Upper lobe of left lung (tissue), 6 donors: ENCODE data around the gene COA6. TPM values are rescaled to one million over a fixed set of nuclear protein-coding genes. Genes with fewer than 3 reads are reported as not detected.
A peak's percentile ranks its signal among the peaks of the same experiment; 100 is the strongest.

Experiments used
- ATAC-seq, 2 donors: fragments of 200-7000 bp; cut with Tn5 transposase; one replicate each; pipeline ENCODE4 v1.9.1; 2022; ENCODE audit warnings: mild to moderate bottlenecking in 2 of 2, moderate library complexity in 2 of 2; ENCODE audit not compliant: low FRiP score in 2 of 2
- DNase-seq, 2 donors: peaks; one replicate each; pipeline ENCODE4 v3.0.0-alpha.2; 2019 to 2020
- H3K27ac ChIP-seq, 4 donors: fragments of 200-600 bp; sonication (generic); one replicate each; pipeline ENCODE4 v1.5.1; 2016 to 2019
- H3K27me3 ChIP-seq, 4 donors: fragments of 200-600 bp; sonication (generic); one replicate each; pipeline ENCODE4 v1.5.1; 2017 to 2019
- H3K36me3 ChIP-seq, 4 donors: fragments of 200-600 bp; sonication (generic); one replicate each; pipeline ENCODE4 v1.5.1; 2016 to 2019
- H3K4me1 ChIP-seq, 4 donors: fragments of 200-600 bp; sonication (generic); one replicate each; pipeline ENCODE4 v1.5.1; 2018 to 2019
- H3K4me3 ChIP-seq, 4 donors: fragments of 200-600 bp; sonication (generic); one replicate each; pipeline ENCODE4 v1.5.1; 2017 to 2019; ENCODE audit warnings: mild to moderate bottlenecking in 2 of 4, moderate library complexity in 1 of 4
- H3K9me3 ChIP-seq, 4 donors: fragments of 200-600 bp; sonication (generic); one replicate each; pipeline ENCODE4 v1.5.1; 2018 to 2019
- EP300 ChIP-seq, 4 donors: sonication (generic); formaldehyde crosslinking; IDR thresholded peaks; one replicate each; pipeline ENCODE4 v1.5.1; 2017; ENCODE audit warnings: antibody characterized with exemption in 4 of 4, control low read depth in 2 of 4
- POLR2A ChIP-seq, 4 donors: fragments of 450-650 bp; IDR thresholded peaks; one replicate each; pipeline ENCODE4 v1.5.1; 2016 to 2017; ENCODE audit warnings: antibody characterized with exemption in 4 of 4, mild to moderate bottlenecking in 2 of 4
- POLR2AphosphoS5 ChIP-seq, 2 donors: sonication (generic); formaldehyde crosslinking; IDR thresholded peaks; one replicate each; pipeline ENCODE4 v1.5.1; 2017; ENCODE audit warnings: antibody characterized with exemption in 2 of 2
- WGBS, 2 donors: methylation state at CpG; one replicate each; pipeline ENCODE4 v1.1.5; 2017 to 2018; 5-methylcytosine and 5-hydroxymethylcytosine counted together
- total RNA-seq, 6 donors: library from RNA; depleted of rRNA in 4 of 6; stranded (reverse); fragments of >200 nt in 4 of 6; gene quantifications; one replicate each; pipeline versions ENCODE4 v1.1.0 to v1.2.1, GENCODE V29; 2016 to 2021
- TF ChIP-seq, protein P1 (sequence below), 6 experiments: fragments of 450-650 bp in 4 of 6; fragments of 200-600 bp in 2 of 6; sonication (generic) in 2 of 6; IDR thresholded peaks; one replicate each; pipeline ENCODE4 v1.5.1; 2016 to 2019; ENCODE audit warnings: antibody characterized with exemption in 6 of 6
- donor health status: DM: no; HTN: no; CAD: no; lungs with moderate emphysema.
- donor health status: DM: no; HTN: yes; CAD: no; lungs with severe emphysema.

Gene COA6
- total RNA-seq, 6 donors from 2014 or later = 1.2 to 26.4 (median 15.3) TPM

DNA sequence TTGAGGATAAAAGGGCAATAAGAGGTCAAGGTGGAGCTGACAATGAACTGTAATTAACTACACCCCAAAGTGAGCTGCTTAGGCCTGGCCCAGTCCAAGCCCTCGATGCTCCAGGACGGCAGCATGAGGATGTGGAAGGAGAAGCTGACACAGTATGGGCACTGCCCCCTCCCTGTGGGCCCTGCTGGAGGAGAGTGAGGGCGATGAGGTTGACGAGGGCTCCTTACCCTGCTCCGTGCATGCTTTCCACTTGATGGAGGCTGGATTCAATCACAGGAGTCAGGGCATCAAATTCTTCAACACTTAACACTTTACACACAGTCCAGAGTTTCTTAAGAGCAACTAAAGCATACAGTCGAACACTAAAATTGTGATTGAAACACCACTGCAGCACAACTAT is 32.4 kb downstream of the COA6 start:
- no peak for ATAC-seq
- 66 to 79% methylated on average over 6 of the region's 6 CpGs for WGBS, 2 donors

DNA sequence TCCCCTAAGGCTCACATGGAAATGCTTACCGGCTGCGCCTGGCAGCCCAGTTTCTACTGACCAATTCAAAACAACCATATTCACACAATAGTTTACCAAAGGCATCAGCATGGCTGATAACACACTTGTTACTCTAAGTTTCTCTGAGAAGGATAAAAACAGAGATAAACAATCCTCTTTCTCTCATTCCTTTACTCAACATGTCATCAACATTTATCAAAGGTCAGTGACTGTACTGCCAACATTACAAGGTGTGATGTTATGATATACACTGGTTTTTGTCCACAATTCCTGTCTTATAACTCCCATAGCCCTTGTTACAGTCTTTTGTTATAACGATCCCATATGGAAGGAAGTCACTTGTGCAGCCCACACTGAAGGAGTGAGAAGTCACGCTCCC is 33.6 kb downstream of the COA6 start:
- Histone ChIP-seq H3K27ac (no peak overlapping the region), H3K27me3 (no peaks in the 10 kb centered on the region), H3K4me1 (no peaks in the 10 kb centered on the region), H3K36me3 (peaks cover 0 to 12% (median 0%) of the 10 kb centered on the region in 4 donors), H3K4me3 (no peak overlapping the region), H3K9me3 (no peaks in the 10 kb centered on the region)
- no peak for ATAC-seq
- TF ChIP-seq, protein P1, sequence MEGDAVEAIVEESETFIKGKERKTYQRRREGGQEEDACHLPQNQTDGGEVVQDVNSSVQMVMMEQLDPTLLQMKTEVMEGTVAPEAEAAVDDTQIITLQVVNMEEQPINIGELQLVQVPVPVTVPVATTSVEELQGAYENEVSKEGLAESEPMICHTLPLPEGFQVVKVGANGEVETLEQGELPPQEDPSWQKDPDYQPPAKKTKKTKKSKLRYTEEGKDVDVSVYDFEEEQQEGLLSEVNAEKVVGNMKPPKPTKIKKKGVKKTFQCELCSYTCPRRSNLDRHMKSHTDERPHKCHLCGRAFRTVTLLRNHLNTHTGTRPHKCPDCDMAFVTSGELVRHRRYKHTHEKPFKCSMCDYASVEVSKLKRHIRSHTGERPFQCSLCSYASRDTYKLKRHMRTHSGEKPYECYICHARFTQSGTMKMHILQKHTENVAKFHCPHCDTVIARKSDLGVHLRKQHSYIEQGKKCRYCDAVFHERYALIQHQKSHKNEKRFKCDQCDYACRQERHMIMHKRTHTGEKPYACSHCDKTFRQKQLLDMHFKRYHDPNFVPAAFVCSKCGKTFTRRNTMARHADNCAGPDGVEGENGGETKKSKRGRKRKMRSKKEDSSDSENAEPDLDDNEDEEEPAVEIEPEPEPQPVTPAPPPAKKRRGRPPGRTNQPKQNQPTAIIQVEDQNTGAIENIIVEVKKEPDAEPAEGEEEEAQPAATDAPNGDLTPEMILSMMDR (IDR thresholded peaks at IDR 0.05) = no peak
- TF ChIP-seq POLR2A (IDR thresholded peaks at IDR 0.05) (no peak), POLR2AphosphoS5 (IDR thresholded peaks at IDR 0.05) (no peak), EP300 (IDR thresholded peaks at IDR 0.05) (no peak)
- WGBS, 2 donors = 86 to 94% methylated on average over 4 of the region's 4 CpGs
- no peak for DNase-seq

More for the DNA sequence above, 32.4 kb downstream of the COA6 start:
- H3K36me3 ChIP-seq = peaks cover 0 to 12% (median 0%) of the 10 kb centered on the region in 4 donors
- peaks cover 0 to 5% (median 2%) of the 10 kb centered on the region in 4 donors for H3K4me1 ChIP-seq
- no peak for DNase-seq
- no peak overlapping the region for H3K4me3 ChIP-seq
- no peak overlapping the region for H3K27ac ChIP-seq
- no peaks in the 10 kb centered on the region for H3K27me3 ChIP-seq
- TF ChIP-seq POLR2A (IDR thresholded peaks at IDR 0.05) (no peak), EP300 (IDR thresholded peaks at IDR 0.05) (no peak), POLR2AphosphoS5 (IDR thresholded peaks at IDR 0.05) (no peak)
- TF ChIP-seq, protein P1 (IDR thresholded peaks at IDR 0.05) = no peak
- H3K9me3 ChIP-seq = no peaks in the 10 kb centered on the region

DNA sequence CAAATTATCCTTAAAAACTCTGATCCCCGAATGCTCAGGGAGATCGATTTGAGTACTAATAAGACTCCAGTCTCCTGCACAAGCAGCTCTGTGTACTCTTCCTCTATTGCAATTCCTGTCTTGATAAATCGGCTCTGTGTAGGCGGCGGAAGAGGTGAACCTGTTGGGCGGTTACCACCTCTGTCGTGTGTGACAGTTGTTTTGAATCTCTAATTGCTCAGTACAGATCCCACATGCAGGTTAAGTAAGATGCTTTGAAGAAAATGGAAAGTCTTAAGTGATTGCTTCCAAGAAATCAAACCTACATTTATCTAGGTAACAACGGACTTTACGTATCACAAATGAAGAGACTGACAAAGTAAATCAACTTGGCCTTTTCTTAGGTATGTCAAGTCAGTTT is 35.5 kb downstream of the COA6 start:
- TF ChIP-seq, protein P1 (IDR thresholded peaks at IDR 0.05) = no peak
- TF ChIP-seq EP300 (IDR thresholded peaks at IDR 0.05) = no peak

DNA sequence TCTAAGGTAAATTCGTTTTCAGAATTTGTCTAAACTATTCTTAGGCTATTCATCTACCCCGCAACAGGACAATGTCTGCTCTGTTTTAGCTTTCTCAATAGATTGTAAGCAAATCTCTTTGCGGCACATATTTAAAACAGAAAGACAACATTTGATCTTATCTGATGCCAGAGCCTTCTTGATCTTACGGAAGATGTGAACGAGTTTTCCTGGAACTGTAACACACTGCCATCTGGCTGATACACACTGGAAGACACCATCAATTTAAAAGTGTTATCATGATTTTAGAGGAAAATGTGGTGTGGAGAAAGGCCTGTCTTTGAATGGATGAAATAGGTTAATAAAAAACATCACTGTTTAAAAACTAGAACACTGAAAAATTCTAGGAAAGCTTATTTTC is 36.1 kb downstream of the COA6 start:
- ATAC-seq (no peak), DNase-seq (no peak)
- TF ChIP-seq EP300 (IDR thresholded peaks at IDR 0.05) = no peak
- no peak for TF ChIP-seq POLR2A (IDR thresholded peaks at IDR 0.05)
- TF ChIP-seq, protein P1 (IDR thresholded peaks at IDR 0.05) = no peak
- TF ChIP-seq POLR2AphosphoS5 (IDR thresholded peaks at IDR 0.05) = no peak
- H3K27me3 ChIP-seq = no peaks in the 10 kb centered on the region
- no peaks in the 10 kb centered on the region for H3K4me1 ChIP-seq
- 51 to 52% methylated on average over 5 of the region's 5 CpGs for WGBS, 2 donors
- H3K36me3 ChIP-seq = peaks cover 0 to 25% (median 5%) of the 10 kb centered on the region in 4 donors
- H3K4me3 ChIP-seq = no peak overlapping the region
- H3K27ac ChIP-seq = no peak overlapping the region
- no peaks in the 10 kb centered on the region for H3K9me3 ChIP-seq

More for the DNA sequence above, 35.5 kb downstream of the COA6 start:
- peaks cover 0 to 24% (median 2%) of the 10 kb centered on the region in 4 donors for H3K36me3 ChIP-seq
- ATAC-seq (no peak), DNase-seq (no peak)
- WGBS, 2 donors = 92 to 93% methylated on average over 9 of the region's 9 CpGs
- H3K4me3 ChIP-seq = no peak overlapping the region
- no peaks in the 10 kb centered on the region for H3K9me3 ChIP-seq
- no peaks in the 10 kb centered on the region for H3K27me3 ChIP-seq
- H3K27ac ChIP-seq = no peak overlapping the region
- H3K4me1 ChIP-seq = no peaks in the 10 kb centered on the region

DNA sequence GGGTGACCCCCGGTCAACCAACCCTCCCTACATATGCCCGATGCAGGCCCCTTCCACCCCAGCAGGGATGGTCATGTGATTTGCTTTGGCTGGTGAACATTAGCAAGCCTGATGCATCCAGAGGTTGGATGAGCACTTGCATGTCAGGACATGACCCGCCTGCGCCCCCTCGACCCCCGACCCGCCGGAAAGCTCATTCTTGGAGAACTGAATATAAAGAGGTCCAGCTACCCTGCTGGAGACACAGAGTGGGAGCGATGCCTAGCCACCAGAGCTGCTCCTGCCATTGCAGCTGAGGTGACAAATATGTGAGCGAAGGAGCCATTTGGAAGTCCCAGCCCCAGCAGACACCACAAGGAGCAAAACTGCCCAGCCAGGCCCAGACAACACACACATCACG is 39.6 kb downstream of the COA6 start:
- ATAC-seq (no peak), DNase-seq (peak in 1 of 2 donors; percentile 80)
- Histone ChIP-seq H3K27ac (no peak overlapping the region), H3K36me3 (peaks cover 0 to 26% (median 14%) of the 10 kb centered on the region in 4 donors), H3K4me1 (no peaks in the 10 kb centered on the region), H3K9me3 (no peaks in the 10 kb centered on the region), H3K27me3 (no peaks in the 10 kb centered on the region), H3K4me3 (no peak overlapping the region)
- TF ChIP-seq POLR2A (IDR thresholded peaks at IDR 0.05) (no peak), POLR2AphosphoS5 (IDR thresholded peaks at IDR 0.05) (no peak), EP300 (IDR thresholded peaks at IDR 0.05) (no peak)
- TF ChIP-seq, protein P1 (IDR thresholded peaks at IDR 0.05) = no peak
- 83 to 94% methylated on average over 5 to 11 of the region's 11 CpGs for WGBS, 2 donors
